HepG2 (cell line): ENCODE results near the gene L2HGDH. TPM values are rescaled to one million over a fixed set of nuclear protein-coding genes. Genes with fewer than 3 reads are reported as not detected.
A peak's percentile ranks its signal among the peaks of the same experiment; 100 is the strongest.

Experiments
- ARNTL ChIP-seq: sonication (generic); formaldehyde crosslinking; IDR thresholded peaks from 2 replicates; pipeline ENCODE4 v1.4.0; 2020; ENCODE audit warnings: mild to moderate bottlenecking, missing genetic modification reagents
- CBX5 ChIP-seq: sonication (generic); formaldehyde crosslinking; IDR thresholded peaks from 2 replicates; pipeline ENCODE4 v1.4.0; 2020; ENCODE audit warnings: missing genetic modification reagents, borderline replicate concordance
- CENPBD1 ChIP-seq: sonication (generic); formaldehyde crosslinking; IDR thresholded peaks from 2 replicates; pipeline ENCODE4 v1.8.0; 2022; ENCODE audit warnings: missing genetic modification reagents, low read depth, mild to moderate bottlenecking, borderline replicate concordance
- CSRNP2 ChIP-seq: sonication (generic); formaldehyde crosslinking; conservative IDR thresholded peaks from 2 replicates; pipeline ENCODE4 v1.8.0; 2022; ENCODE audit warnings: low read depth, missing genetic modification reagents
- HMGXB4 ChIP-seq, 2 experiments: sonication (generic) in 1 of 2; formaldehyde crosslinking in 1 of 2; IDR thresholded peaks; 2 replicates each; pipeline versions ENCODE4 v1.4.0 to v1.6.1; 2018 to 2020; ENCODE audit warnings: missing genetic modification reagents in 2 of 2, borderline replicate concordance in 1 of 2, low read depth in 1 of 2, mild to moderate bottlenecking in 1 of 2, missing biosample characterization in 1 of 2
- KAT8 ChIP-seq: IDR thresholded peaks from 2 replicates; pipeline ENCODE4 v1.6.1; 2016; ENCODE audit warnings: missing genetic modification reagents, missing compliant biosample characterization
- KDM6A ChIP-seq: IDR thresholded peaks from 2 replicates; pipeline ENCODE4 v1.6.1; 2016; ENCODE audit warnings: low read depth
- MEIS2 ChIP-seq: sonication (generic); formaldehyde crosslinking; IDR thresholded peaks from 2 replicates; pipeline ENCODE4 v1.9.0; 2021; ENCODE audit warnings: mild to moderate bottlenecking, missing genetic modification reagents
- NFYC ChIP-seq: IDR thresholded peaks from 2 replicates; pipeline ENCODE4 v1.6.1; 2016; ENCODE audit warnings: missing genetic modification reagents, missing compliant biosample characterization
- NR2F1 ChIP-seq, 2 experiments: fragments of 450-650 bp in 1 of 2; formaldehyde crosslinking in 1 of 2; IDR thresholded peaks; 2 replicates each; pipeline versions ENCODE4 v1.5.0 to v1.6.1; 2016 to 2020; ENCODE audit warnings: mild to moderate bottlenecking in 1 of 2, missing compliant biosample characterization in 1 of 2, missing genetic modification reagents in 1 of 2, moderate library complexity in 1 of 2
- RBM39 ChIP-seq: fragments of 200-400 bp; formaldehyde crosslinking; IDR thresholded peaks from one replicate; pipeline ENCODE4 v1.6.1; 2018; ENCODE audit warnings: antibody characterized with exemption, mild to moderate bottlenecking, low read depth, low read length; ENCODE audit not compliant: poor library complexity, severe bottlenecking
- RFXAP ChIP-seq: sonication (generic); formaldehyde crosslinking; IDR thresholded peaks from 2 replicates; pipeline ENCODE4 v1.4.0; 2020; ENCODE audit warnings: missing genetic modification reagents, borderline replicate concordance
- RXRA ChIP-seq: sonication (generic); formaldehyde crosslinking; IDR thresholded peaks from 2 replicates; pipeline ENCODE4 v1.5.1; 2020; ENCODE audit warnings: missing genetic modification reagents
- TGIF2 ChIP-seq: IDR thresholded peaks from 2 replicates; pipeline ENCODE4 v1.6.1; 2016; ENCODE audit warnings: control low read depth, missing compliant biosample characterization
- ZNF136 ChIP-seq: sonication (generic); formaldehyde crosslinking; IDR thresholded peaks from 2 replicates; pipeline ENCODE4 v1.8.1; 2022; ENCODE audit warnings: low read depth, mild to moderate bottlenecking, moderate library complexity, missing genetic modification reagents
- ZNF224 ChIP-seq: sonication (generic); formaldehyde crosslinking; IDR thresholded peaks from 2 replicates; pipeline ENCODE4 v1.5.0; 2020; ENCODE audit warnings: mild to moderate bottlenecking, missing genetic modification reagents
- ZNF232 ChIP-seq: sonication (generic); formaldehyde crosslinking; IDR thresholded peaks from 2 replicates; pipeline ENCODE4 v1.4.0; 2020; ENCODE audit warnings: missing genetic modification reagents, borderline replicate concordance
- ZNF260 ChIP-seq: sonication (generic); formaldehyde crosslinking; IDR thresholded peaks from 2 replicates; pipeline ENCODE4 v1.4.0; 2020; ENCODE audit warnings: missing genetic modification reagents, low read depth, mild to moderate bottlenecking, borderline replicate concordance
- ZNF3 ChIP-seq: IDR thresholded peaks from 2 replicates; pipeline ENCODE4 v1.7.0; 2017; ENCODE audit warnings: inconsistent platforms
- ZNF30 ChIP-seq: sonication (generic); formaldehyde crosslinking; IDR thresholded peaks from 2 replicates; pipeline ENCODE4 v1.5.0; 2020; ENCODE audit warnings: mild to moderate bottlenecking, missing genetic modification reagents
- ZNF33A ChIP-seq: sonication (generic); formaldehyde crosslinking; IDR thresholded peaks from 2 replicates; pipeline ENCODE4 v1.5.1; 2020; ENCODE audit warnings: missing genetic modification reagents, mild to moderate bottlenecking, moderate library complexity, borderline replicate concordance
- ZNF501 ChIP-seq: sonication (generic); formaldehyde crosslinking; IDR thresholded peaks from 2 replicates; pipeline ENCODE4 v1.5.1; 2020; ENCODE audit warnings: mild to moderate bottlenecking, moderate library complexity, missing genetic modification reagents
- ZNF563 ChIP-seq: sonication (generic); formaldehyde crosslinking; IDR thresholded peaks from 2 replicates; pipeline ENCODE4 v1.8.0; 2022; ENCODE audit warnings: mild to moderate bottlenecking, moderate library complexity, missing genetic modification reagents
- ZNF569 ChIP-seq: sonication (generic); formaldehyde crosslinking; IDR thresholded peaks from 2 replicates; pipeline ENCODE4 v1.5.0; 2020; ENCODE audit warnings: mild to moderate bottlenecking, missing genetic modification reagents, moderate library complexity, borderline replicate concordance
- ZNF678 ChIP-seq: sonication (generic); formaldehyde crosslinking; IDR thresholded peaks from 2 replicates; pipeline ENCODE4 v1.4.0; 2020; ENCODE audit warnings: mild to moderate bottlenecking, missing genetic modification reagents
- ZNF766 ChIP-seq: sonication (generic); formaldehyde crosslinking; IDR thresholded peaks from 2 replicates; pipeline ENCODE4 v1.5.0; 2020; ENCODE audit warnings: missing genetic modification reagents, borderline replicate concordance
- ZSCAN12 ChIP-seq: sonication (generic); formaldehyde crosslinking; IDR thresholded peaks from 2 replicates; pipeline ENCODE4 v1.9.0; 2021; ENCODE audit warnings: mild to moderate bottlenecking, missing genetic modification reagents
- polyA plus RNA-seq, 8 experiments: library from polyadenylated mRNA; depleted of rRNA in 3 of 8; stranded (reverse) in 7 of 8; unstranded in 1 of 8; fragments of >200 nt; fragmentation: Illumina TruSeq in 4 of 8; extraction: Trizol in 4 of 8; gene quantifications; 2 replicates each; pipeline versions ENCODE4 v1.2.1 to v1.2.3, GENCODE V29; 2011 to 2016; ENCODE audit warnings: low read depth in 4 of 8, missing spikeins in 1 of 8, mixed read lengths in 1 of 8; ENCODE audit not compliant: insufficient read depth in 1 of 8
- total RNA-seq, 5 experiments: library from RNA; depleted of rRNA; stranded (reverse); fragments of >200 nt; fragmentation: Illumina TruSeq; extraction: Trizol; gene quantifications; 2 replicates each; pipeline ENCODE4 v1.2.3, GENCODE V29; 2016; ENCODE audit warnings: low read depth in 1 of 5

L2HGDH gene
- total and polyA plus RNA-seq, 2 of the 13 experiments (the other 11 are each of a cell fraction or from before 2014, with no cell fraction given) = 3.3 to 5.0 TPM

DNA sequence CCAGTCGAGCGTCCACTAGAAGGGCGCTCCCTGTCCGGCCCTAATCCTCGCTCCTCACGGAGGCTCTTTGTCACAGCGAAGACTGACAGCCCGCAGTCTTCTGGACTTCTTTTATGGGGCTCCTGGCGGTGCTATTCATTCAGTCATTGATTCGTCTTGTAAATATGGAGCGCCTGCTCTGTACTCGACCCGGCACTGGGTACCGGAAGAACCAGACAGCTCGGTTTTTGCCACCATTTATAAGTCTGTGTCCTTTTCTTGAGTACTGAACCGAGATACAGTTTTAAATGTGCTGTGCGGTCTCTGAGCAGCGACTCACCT is 665 bp upstream of the L2HGDH start (continued):
- TF ChIP-seq ZNF569 (CRISPR knock-in tag) (no peak), KDM6A (CRISPR knock-in tag) (no peak), RBM39 (no peak), ZNF563 (no peak), KAT8 (CRISPR knock-in tag) (0 out of 2 replicates have a peak, but pooled peaks have one; percentile 2), RFXAP (CRISPR knock-in tag) (no peak), NFYC (CRISPR knock-in tag) (no peak), ZNF501 (CRISPR knock-in tag) (peak; percentile 68; the same call in 1 of the 2 replicates), MEIS2 (no peak), HMGXB4 (CRISPR knock-in tag; IDR thresholded peaks at IDR 0.05; ENCODE audit: borderline replicate concordance in 1 of 2, low read depth in 1 of 2) (no peak), ZNF224 (CRISPR knock-in tag) (no peak), CSRNP2 (CRISPR knock-in tag) (0 out of 2 replicates have a peak, but pooled peaks have one; percentile 21), TGIF2 (CRISPR knock-in tag) (no peak), ZNF766 (CRISPR knock-in tag) (no peak), ZNF30 (CRISPR knock-in tag) (no peak), RXRA (CRISPR knock-in tag) (no peak), ZNF260 (CRISPR knock-in tag) (no peak), NR2F1 (CRISPR knock-in tag; IDR thresholded peaks at IDR 0.05) (no peak), ZNF232 (peak; percentile 2; the same call in 1 of the 2 replicates), ZNF678 (CRISPR knock-in tag) (no peak), ZSCAN12 (CRISPR knock-in tag) (no peak), ARNTL (no peak), CENPBD1 (CRISPR knock-in tag) (0 out of 2 replicates have a peak, but pooled peaks have one; percentile 11), ZNF33A (CRISPR knock-in tag) (no peak), ZNF136 (no peak), CBX5 (no peak), ZNF3 (no peak)
